ENCODE data around the gene CDC16.
"Not testable (repeated sequence)": the region's sequence is repeated elsewhere in the genome, so short reads cannot be mapped to it uniquely, and the experiment has no call there.

Gene CDC16, protein sequence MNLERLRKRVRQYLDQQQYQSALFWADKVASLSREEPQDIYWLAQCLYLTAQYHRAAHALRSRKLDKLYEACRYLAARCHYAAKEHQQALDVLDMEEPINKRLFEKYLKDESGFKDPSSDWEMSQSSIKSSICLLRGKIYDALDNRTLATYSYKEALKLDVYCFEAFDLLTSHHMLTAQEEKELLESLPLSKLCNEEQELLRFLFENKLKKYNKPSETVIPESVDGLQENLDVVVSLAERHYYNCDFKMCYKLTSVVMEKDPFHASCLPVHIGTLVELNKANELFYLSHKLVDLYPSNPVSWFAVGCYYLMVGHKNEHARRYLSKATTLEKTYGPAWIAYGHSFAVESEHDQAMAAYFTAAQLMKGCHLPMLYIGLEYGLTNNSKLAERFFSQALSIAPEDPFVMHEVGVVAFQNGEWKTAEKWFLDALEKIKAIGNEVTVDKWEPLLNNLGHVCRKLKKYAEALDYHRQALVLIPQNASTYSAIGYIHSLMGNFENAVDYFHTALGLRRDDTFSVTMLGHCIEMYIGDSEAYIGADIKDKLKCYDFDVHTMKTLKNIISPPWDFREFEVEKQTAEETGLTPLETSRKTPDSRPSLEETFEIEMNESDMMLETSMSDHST

DNA sequence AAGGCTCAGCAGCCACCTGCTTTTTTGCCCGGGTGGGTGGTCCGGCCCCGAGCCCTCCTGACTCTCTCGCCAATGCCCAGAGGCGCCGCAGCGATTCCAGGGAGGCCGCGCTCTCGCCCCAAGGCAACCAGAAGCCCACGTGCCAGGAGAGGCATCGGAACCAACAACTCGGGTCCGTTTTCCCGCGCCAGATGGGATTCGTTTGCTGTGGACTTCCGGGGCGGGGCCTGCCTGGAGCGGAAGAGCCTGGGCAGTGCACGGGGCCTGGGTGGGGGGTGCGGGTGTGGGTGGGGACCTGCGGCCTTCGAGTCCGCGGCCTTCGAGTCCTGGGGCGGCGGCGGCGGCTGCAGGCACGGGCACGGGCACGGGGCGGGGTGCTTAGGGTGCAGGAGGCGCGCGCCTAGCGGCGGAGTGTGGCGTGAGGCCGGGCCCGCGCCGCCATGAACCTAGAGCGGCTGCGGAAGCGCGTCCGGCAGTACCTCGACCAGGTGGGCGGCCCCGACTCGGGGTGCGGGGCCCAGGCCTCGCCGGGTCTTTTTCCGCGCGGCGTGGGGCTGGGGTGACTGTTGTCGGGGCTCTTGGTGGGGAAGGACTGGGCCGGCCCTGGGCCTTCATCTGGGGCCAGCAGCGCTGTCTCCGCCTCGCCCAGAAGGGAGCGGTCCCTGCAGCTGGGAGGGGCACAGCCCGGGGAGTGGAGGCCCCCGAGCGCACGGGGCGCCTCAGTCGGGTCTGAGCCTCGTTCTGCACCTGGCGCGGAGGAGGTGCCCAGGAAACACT is at the start of gene CDC16:
TSS of gene CDC16 (plus strand) at position 253 of the 777 bp plus-strand sequence. CDS start at position 441, 188 bp downstream.
- Histone ChIP-seq H3K27me3 (ENCODE audit: control insufficient read depth, insufficient read depth, low read length) (peaks cover 17% of the 10 kb centered on the region), H3K9me3 (ENCODE audit: control insufficient read depth, low read length) (no peaks in the 10 kb centered on the region), H3K4me1 (ENCODE audit: control insufficient read depth, insufficient read depth, low read length) (no peaks in the 10 kb centered on the region), H3K36me3 (ENCODE audit: control insufficient read depth, insufficient read depth, low read length) (no peaks in the 10 kb centered on the region), H3K9ac (ENCODE audit: low read length) (peak within 1 kb of the TSS; percentile 78), H3K4me3 (ENCODE audit: low read length) (peak within 1 kb of the TSS; percentile 44)

DNA sequence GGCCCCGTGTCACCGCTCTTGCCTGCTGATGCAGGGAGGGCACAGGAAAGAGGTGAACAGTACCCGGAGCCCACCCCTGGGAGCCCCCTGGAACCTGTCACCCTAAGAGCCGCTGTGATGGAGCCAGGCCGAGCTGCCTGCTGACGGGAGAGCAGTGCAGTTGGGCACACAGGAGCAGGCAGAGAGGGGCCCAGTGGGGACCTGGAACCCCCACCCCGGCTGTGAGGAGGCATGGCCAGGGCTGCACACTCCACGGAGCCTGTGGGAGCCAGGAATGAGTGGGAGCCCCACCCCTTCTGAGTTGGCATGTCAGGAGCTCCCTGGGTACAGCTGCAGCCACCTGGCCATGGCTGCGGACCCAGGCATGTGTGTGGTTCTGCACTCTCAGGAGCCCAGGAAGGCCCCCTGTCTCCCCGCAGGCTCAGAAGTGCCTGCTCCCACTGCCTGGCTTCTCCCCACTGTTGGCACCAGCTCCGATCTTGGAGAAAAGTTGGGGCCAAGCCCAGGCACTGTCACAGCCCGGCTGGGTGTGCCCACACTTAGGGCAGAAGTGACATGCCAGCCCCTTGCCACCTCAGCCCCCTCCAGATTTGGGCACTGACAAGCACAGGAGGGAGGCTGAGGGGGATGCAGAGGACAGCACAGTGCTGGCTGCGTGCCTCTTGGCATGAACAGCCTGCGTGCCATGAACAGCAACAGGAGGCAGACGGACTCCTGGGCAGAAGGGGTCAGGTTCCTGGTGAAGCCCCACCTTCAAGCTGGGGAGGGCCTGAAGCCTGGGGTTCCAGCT is 49.3 kb upstream of the CDC16 start:
- H3K4me1 ChIP-seq (ENCODE audit: control insufficient read depth, insufficient read depth, low read length): no peaks in the 10 kb centered on the region
- H3K27me3 ChIP-seq (ENCODE audit: control insufficient read depth, insufficient read depth, low read length): no peaks in the 10 kb centered on the region
- H3K4me3 ChIP-seq (ENCODE audit: low read length): no peak overlapping the region
- H3K36me3 ChIP-seq (ENCODE audit: control insufficient read depth, insufficient read depth, low read length): no peaks in the 10 kb centered on the region
- no peak overlapping the region for H3K9ac ChIP-seq (ENCODE audit: low read length)
- H3K9me3 ChIP-seq (ENCODE audit: control insufficient read depth, low read length): no peaks in the 10 kb centered on the region

DNA sequence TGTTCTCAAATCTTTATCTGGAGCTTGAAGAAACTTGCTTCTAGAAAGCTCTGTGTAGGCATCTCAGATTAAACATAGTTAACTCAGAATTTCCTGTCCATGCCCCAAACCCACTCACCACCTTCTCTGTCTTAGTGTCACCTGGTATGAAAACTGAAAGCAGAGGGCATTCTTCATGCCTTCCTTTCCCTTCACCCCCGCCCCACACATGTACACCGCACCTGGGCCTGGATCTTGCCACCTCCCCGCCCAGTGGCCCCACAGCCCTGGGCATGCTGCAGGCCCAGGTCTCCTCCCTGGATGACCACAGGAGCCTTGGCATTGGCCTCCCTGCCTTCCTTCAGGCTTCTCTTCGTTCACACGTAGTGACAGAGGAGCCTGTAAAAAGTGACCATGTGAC is 39.8 kb upstream of the CDC16 start:
- Histone ChIP-seq H3K9me3 (ENCODE audit: control insufficient read depth, low read length) (no peaks in the 10 kb centered on the region), H3K36me3 (ENCODE audit: control insufficient read depth, insufficient read depth, low read length) (no peaks in the 10 kb centered on the region), H3K27me3 (ENCODE audit: control insufficient read depth, insufficient read depth, low read length) (peaks cover under 1% of the 10 kb centered on the region), H3K9ac (ENCODE audit: low read length) (no peak overlapping the region), H3K4me1 (ENCODE audit: control insufficient read depth, insufficient read depth, low read length) (no peaks in the 10 kb centered on the region), H3K4me3 (ENCODE audit: low read length) (no peak overlapping the region)

DNA sequence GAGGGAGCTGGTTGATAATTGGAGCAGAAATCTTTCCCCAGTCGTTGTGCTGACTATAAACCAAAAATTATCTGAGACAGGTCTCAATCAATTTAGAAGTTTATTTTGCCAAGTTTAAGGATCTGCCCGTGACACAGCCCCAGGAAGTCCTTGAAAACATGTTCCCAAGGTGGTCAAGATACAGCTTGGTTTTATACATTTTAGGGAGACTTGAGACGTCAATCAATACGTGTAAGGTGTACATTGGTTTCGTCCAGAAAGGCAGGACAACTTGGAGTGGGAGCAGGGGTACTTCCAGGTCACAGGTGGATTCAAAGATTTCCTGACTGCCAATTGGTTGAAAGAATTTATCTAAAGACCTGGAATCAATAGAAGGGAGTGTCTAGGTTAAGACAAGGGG is 38.1 kb upstream of the CDC16 start:
- H3K36me3 ChIP-seq (ENCODE audit: control insufficient read depth, insufficient read depth, low read length): no peaks in the 10 kb centered on the region
- no peaks in the 10 kb centered on the region for H3K4me1 ChIP-seq (ENCODE audit: control insufficient read depth, insufficient read depth, low read length)
- H3K9ac ChIP-seq (ENCODE audit: low read length): no peak overlapping the region
- peaks cover 13% of the 10 kb centered on the region for H3K27me3 ChIP-seq (ENCODE audit: control insufficient read depth, insufficient read depth, low read length)
- H3K9me3 ChIP-seq (ENCODE audit: control insufficient read depth, low read length): no peaks in the 10 kb centered on the region
- H3K4me3 ChIP-seq (ENCODE audit: low read length): no peak overlapping the region

DNA sequence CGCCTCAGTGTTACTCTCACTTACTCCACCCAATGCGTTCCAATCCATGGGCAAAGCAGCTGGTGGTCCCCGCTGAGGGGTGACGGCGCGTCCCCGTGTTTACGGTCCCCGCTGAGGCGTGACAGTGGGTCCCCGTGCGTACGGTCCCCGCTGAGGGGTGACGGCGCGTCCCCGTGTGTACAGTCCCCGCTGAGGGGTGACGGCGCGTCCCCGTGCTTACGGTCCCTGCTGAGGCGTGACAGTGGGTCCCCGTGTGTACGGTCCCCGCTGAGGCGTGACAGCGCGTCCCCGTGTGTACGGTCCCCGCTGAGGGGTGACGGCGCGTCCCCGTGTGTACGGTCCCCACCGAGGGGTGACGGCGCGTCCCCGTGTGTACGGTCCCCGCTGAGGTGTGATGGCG is 36.1 kb upstream of the CDC16 start:
- Histone ChIP-seq H3K27me3 (ENCODE audit: control insufficient read depth, insufficient read depth, low read length) (peaks cover 24% of the 10 kb centered on the region), H3K9ac (ENCODE audit: low read length) (no peak overlapping the region), H3K9me3 (ENCODE audit: control insufficient read depth, low read length) (no peaks in the 10 kb centered on the region), H3K36me3 (ENCODE audit: control insufficient read depth, insufficient read depth, low read length) (no peaks in the 10 kb centered on the region), H3K4me3 (ENCODE audit: low read length) (no peak overlapping the region), H3K4me1 (ENCODE audit: control insufficient read depth, insufficient read depth, low read length) (no peaks in the 10 kb centered on the region)

DNA sequence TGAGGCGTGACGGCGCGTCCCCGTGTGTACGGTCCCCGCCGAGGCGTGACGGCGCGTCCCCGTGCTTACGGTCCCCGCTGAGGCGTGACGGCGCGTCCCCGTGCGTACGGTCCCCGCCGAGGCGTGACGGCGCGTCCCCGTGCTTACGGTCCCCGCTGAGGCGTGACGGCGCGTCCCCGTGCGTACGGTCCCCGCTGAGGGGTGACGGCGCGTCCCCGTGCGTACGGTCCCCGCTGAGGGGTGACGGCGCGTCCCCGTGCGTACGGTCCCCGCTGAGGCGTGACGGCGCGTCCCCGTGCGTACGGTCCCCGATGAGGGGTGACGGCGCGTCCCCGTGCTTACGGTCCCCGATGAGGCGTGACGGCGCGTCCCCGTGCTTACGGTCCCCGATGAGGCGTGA is 35.2 kb upstream of the CDC16 start:
- peaks cover 24% of the 10 kb centered on the region for H3K27me3 ChIP-seq (ENCODE audit: control insufficient read depth, insufficient read depth, low read length)
- not testable (repeated sequence) for H3K9me3 ChIP-seq (ENCODE audit: control insufficient read depth, low read length); H3K9ac ChIP-seq (ENCODE audit: low read length); H3K36me3 ChIP-seq (ENCODE audit: control insufficient read depth, insufficient read depth, low read length); H3K4me3 ChIP-seq (ENCODE audit: low read length); H3K4me1 ChIP-seq (ENCODE audit: control insufficient read depth, insufficient read depth, low read length)

DNA sequence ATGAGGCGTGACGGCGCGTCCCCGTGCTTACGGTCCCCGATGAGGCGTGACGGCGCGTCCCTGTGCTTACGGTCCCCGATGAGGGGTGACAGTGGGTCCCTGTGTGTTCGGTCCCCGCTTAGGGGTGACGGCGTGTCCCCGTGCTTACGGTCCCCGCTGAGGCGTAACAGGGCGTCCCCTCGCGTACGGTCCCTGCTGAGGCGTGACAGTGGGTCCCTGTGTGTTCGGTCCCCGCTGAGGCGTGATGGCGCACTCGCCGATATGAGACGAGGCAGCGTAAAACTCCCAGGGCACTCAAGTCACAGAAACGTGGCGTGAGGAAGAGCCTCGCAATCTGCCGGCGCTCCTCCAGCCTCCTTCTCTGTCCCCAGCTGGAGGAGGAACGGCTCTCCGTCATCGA is 34.7 kb upstream of the CDC16 start:
- Histone ChIP-seq H3K4me1 (ENCODE audit: control insufficient read depth, insufficient read depth, low read length) (no peaks in the 10 kb centered on the region), H3K36me3 (ENCODE audit: control insufficient read depth, insufficient read depth, low read length) (no peaks in the 10 kb centered on the region), H3K27me3 (ENCODE audit: control insufficient read depth, insufficient read depth, low read length) (peaks cover 24% of the 10 kb centered on the region), H3K4me3 (ENCODE audit: low read length) (no peak overlapping the region), H3K9me3 (ENCODE audit: control insufficient read depth, low read length) (no peaks in the 10 kb centered on the region), H3K9ac (ENCODE audit: low read length) (no peak overlapping the region)

DNA sequence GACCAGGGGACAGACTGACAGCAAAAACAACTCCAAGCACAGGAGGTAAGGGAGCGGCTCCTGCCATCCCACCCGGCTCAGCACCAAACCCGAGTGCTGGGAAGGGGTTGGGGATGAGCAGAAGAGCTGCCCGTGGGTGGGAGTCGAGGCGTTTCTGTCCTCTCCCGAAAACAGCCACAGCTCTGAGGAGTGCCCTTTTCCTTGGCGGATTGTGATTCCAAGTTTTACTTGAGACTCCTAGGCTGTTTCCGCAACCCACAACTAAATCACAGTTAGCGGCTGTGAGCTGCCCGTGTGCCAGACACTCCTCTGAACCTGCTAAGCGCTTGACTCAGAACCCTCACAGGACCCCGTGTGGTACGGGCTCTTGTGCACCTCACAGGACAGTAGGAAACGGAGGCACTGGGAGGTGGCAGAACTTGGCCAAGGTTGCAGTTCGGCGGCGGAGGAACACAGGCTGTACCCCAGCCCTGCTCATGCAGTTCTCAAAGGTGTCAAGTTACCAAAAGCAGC is 34.2 kb upstream of the CDC16 start:
- no peaks in the 10 kb centered on the region for H3K36me3 ChIP-seq (ENCODE audit: control insufficient read depth, insufficient read depth, low read length)
- no peaks in the 10 kb centered on the region for H3K4me1 ChIP-seq (ENCODE audit: control insufficient read depth, insufficient read depth, low read length)
- no peak overlapping the region for H3K4me3 ChIP-seq (ENCODE audit: low read length)
- peaks cover 24% of the 10 kb centered on the region for H3K27me3 ChIP-seq (ENCODE audit: control insufficient read depth, insufficient read depth, low read length)
- no peaks in the 10 kb centered on the region for H3K9me3 ChIP-seq (ENCODE audit: control insufficient read depth, low read length)
- no peak overlapping the region for H3K9ac ChIP-seq (ENCODE audit: low read length)

DNA sequence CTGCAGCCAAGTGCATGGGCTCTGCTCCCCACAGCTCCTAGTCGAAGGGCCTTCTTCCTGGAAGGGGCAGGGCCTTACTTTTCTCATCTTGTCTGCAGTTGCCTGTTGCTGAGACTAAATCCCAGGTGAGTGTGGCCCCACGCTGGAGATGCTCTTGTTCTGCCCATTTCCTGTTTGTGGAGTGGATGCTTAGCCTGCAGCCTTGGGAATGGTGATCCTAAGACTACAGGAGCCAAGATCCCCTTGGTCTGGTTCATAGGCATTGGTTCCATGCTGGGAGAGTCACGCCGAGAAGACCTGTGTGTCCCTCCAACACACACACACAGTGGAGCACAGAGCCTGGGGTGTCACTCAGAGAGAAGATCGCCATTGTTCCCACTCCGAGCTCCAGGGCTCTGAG is 32.1 kb upstream of the CDC16 start:
- H3K9ac ChIP-seq (ENCODE audit: low read length): no peak overlapping the region
- H3K4me3 ChIP-seq (ENCODE audit: low read length): no peak overlapping the region
- H3K9me3 ChIP-seq (ENCODE audit: control insufficient read depth, low read length): no peaks in the 10 kb centered on the region
- H3K27me3 ChIP-seq (ENCODE audit: control insufficient read depth, insufficient read depth, low read length): peaks cover 28% of the 10 kb centered on the region
- H3K36me3 ChIP-seq (ENCODE audit: control insufficient read depth, insufficient read depth, low read length): no peaks in the 10 kb centered on the region
- no peaks in the 10 kb centered on the region for H3K4me1 ChIP-seq (ENCODE audit: control insufficient read depth, insufficient read depth, low read length)

DNA sequence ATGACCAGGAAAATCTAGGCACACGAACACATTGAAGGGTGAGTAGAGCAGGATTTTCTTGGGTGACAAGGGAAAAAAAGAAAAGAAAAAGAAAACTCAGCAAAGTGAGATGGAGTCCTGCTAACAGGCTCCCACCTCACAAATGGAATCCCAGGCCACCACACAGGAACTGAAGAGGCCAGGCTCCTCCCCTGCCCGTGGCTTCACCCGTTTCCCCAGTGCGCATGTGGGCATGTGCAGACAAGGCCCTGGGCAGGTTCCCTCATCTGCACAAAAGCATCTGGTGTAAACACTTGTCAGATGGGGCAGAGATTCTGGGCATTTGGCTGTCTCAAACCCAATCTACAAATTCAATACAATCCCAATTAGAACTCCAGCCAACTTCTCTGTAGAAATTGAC is 31.2 kb upstream of the CDC16 start:
- Histone ChIP-seq H3K27me3 (ENCODE audit: control insufficient read depth, insufficient read depth, low read length) (peaks cover 28% of the 10 kb centered on the region), H3K4me1 (ENCODE audit: control insufficient read depth, insufficient read depth, low read length) (no peaks in the 10 kb centered on the region), H3K9ac (ENCODE audit: low read length) (no peak overlapping the region), H3K9me3 (ENCODE audit: control insufficient read depth, low read length) (no peaks in the 10 kb centered on the region), H3K4me3 (ENCODE audit: low read length) (no peak overlapping the region), H3K36me3 (ENCODE audit: control insufficient read depth, insufficient read depth, low read length) (no peaks in the 10 kb centered on the region)

DNA sequence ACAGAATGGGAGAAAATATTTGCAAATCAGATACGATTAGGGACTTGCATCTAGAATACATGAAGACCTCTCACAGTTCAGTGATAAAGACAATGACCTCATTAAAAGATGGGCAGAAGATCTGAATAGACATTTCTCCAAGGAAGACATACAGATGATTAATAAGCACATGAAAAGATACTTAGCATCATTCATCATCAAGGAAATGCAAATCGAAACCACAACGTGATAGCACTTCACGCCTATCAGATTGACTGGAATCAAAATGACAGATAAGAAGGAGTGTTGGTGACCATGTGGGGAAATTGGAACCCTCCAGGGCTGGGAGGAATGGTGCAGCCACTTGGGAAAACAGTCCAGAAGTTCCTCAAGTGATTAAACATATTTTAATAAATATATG is 29.8 kb upstream of the CDC16 start:
- peaks cover 27% of the 10 kb centered on the region for H3K27me3 ChIP-seq (ENCODE audit: control insufficient read depth, insufficient read depth, low read length)
- H3K4me1 ChIP-seq (ENCODE audit: control insufficient read depth, insufficient read depth, low read length): no peaks in the 10 kb centered on the region
- H3K4me3 ChIP-seq (ENCODE audit: low read length): no peak overlapping the region
- no peaks in the 10 kb centered on the region for H3K36me3 ChIP-seq (ENCODE audit: control insufficient read depth, insufficient read depth, low read length)
- H3K9me3 ChIP-seq (ENCODE audit: control insufficient read depth, low read length): no peaks in the 10 kb centered on the region
- no peak overlapping the region for H3K9ac ChIP-seq (ENCODE audit: low read length)
